Osteocyte (in vitro differentiated cells): Measurements from ENCODE around the gene PNLIPRP2. TPM values are rescaled to one million over a fixed set of nuclear protein-coding genes. Genes with fewer than 3 reads are reported as not detected.

Source experiments
- DNase-seq: peaks from one replicate; pipeline ENCODE4 v3.0.0; 2021; ENCODE audit warnings: mixed read lengths; ENCODE audit not compliant: unreplicated experiment; ENCODE audit errors: extremely low spot score
- H3K27ac Mint-ChIP-seq: one replicate; pipeline ENCODE4 v1.8.0; 2021; ENCODE audit warnings: mild to moderate bottlenecking, mixed read lengths; ENCODE audit not compliant: unreplicated experiment
- H3K27me3 Mint-ChIP-seq: one replicate; pipeline ENCODE4 v1.8.0; 2021; ENCODE audit warnings: mixed read lengths; ENCODE audit not compliant: unreplicated experiment
- H3K36me3 Mint-ChIP-seq: one replicate; pipeline ENCODE4 v1.8.0; 2021; ENCODE audit warnings: mixed read lengths; ENCODE audit not compliant: unreplicated experiment
- H3K4me1 Mint-ChIP-seq: one replicate; pipeline ENCODE4 v1.8.0; 2021; ENCODE audit warnings: mixed read lengths; ENCODE audit not compliant: unreplicated experiment
- H3K4me3 Mint-ChIP-seq: one replicate; pipeline ENCODE4 v1.8.0; 2021; ENCODE audit warnings: mild to moderate bottlenecking, moderate library complexity, mixed read lengths; ENCODE audit not compliant: unreplicated experiment
- H3K9me3 Mint-ChIP-seq: one replicate; pipeline ENCODE4 v1.8.0; 2021; ENCODE audit warnings: mixed read lengths; ENCODE audit not compliant: unreplicated experiment
- total RNA-seq: library from RNA; stranded (reverse); gene quantifications from 2 replicates; pipeline ENCODE4 v1.2.1, GENCODE V29; 2021
- TF ChIP-seq, protein P1 (sequence below): fragments of 200-600 bp; sonication (generic); IDR thresholded peaks from 2 replicates; pipeline ENCODE4 v1.5.0; 2021; ENCODE audit warnings: antibody characterized with exemption, mild to moderate bottlenecking, moderate library complexity

Gene PNLIPRP2
- total RNA-seq, 1 donor from 2014 or later = not detected

DNA sequence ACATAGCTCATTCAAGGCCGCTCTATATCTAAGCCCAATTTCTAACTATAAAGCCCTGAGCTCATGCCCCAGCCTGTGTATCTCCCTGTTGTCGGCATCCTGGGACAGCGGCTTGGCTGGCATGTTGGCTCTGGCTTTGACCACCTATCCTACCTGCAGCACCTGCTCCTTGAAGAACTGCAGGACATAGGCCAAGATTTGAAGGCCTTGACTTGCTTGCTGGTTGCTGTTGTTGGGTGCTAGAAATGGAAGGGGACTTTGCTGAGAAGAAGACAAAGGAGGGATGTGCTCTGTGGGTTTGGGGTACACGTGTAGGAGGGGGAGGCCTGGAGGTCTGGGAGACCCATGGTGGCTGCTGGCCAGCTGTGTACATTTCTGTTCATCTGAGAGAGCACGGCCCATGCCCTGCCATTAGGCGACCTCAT lies 11.1 kb downstream of the PNLIPRP2 start:
- H3K27me3 Mint-ChIP-seq = no peaks in the 10 kb centered on the region
- TF ChIP-seq, protein P1, sequence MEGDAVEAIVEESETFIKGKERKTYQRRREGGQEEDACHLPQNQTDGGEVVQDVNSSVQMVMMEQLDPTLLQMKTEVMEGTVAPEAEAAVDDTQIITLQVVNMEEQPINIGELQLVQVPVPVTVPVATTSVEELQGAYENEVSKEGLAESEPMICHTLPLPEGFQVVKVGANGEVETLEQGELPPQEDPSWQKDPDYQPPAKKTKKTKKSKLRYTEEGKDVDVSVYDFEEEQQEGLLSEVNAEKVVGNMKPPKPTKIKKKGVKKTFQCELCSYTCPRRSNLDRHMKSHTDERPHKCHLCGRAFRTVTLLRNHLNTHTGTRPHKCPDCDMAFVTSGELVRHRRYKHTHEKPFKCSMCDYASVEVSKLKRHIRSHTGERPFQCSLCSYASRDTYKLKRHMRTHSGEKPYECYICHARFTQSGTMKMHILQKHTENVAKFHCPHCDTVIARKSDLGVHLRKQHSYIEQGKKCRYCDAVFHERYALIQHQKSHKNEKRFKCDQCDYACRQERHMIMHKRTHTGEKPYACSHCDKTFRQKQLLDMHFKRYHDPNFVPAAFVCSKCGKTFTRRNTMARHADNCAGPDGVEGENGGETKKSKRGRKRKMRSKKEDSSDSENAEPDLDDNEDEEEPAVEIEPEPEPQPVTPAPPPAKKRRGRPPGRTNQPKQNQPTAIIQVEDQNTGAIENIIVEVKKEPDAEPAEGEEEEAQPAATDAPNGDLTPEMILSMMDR = no peak
- H3K9me3 Mint-ChIP-seq = no peaks in the 10 kb centered on the region
- H3K4me3 Mint-ChIP-seq = no peak overlapping the region
- H3K36me3 Mint-ChIP-seq = no peaks in the 10 kb centered on the region
- H3K27ac Mint-ChIP-seq = no peak overlapping the region
- peak; percentile 59 for DNase-seq
- no peaks in the 10 kb centered on the region for H3K4me1 Mint-ChIP-seq

DNA sequence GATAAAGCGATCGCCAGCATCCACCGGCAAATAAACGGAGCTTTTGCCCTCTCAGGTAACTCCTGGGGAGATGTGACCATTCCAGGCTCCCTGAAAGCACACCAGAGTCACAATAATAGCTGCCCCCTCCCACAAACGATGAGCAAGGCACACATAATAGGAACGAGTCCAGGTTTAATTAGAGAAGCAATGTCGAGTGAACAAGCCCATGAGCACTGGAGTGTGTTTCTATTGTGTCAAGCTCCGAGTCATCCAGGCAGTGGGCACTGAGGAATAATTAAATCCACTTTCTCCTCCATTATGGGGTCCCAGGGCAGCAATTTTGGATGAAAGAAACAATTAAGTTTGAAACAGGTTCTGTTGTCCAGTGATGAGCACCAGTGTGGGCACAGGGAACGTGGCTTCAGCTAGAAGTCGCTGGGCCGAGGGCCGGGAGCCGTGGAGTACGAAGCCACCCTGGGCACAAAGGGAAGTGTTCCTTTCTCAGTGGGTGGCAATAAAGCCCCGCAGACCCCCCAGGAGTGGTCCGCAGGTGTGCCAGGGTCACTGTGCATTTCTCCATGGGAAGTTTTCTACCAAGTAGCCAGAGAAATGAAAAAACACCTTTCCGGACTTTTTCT lies 12.0 kb downstream of the PNLIPRP2 start:
- Mint-ChIP-seq H3K36me3 (no peaks in the 10 kb centered on the region), H3K4me1 (no peaks in the 10 kb centered on the region), H3K27ac (no peak overlapping the region), H3K27me3 (no peaks in the 10 kb centered on the region), H3K4me3 (no peak overlapping the region), H3K9me3 (no peaks in the 10 kb centered on the region)
- TF ChIP-seq, protein P1 = no peak
- DNase-seq = peak; percentile 81

DNA sequence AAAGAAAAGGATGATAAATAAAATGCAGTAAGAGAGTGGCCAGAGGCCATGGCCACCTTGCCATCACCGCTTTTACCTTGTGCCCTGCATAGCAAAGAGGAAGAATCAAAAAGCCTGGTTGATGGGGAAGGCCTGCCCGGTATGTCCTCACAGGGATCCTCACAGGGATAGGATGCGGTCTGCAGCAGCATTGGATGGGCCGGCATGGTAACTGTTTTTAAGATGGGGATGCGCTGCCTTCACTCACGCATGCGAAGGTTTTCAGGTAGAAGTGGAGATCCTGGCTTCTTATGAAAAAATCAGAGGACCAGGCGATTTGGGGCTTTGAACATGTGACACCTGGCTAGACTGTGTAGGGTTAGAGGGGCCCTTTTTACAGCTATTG lies 12.5 kb downstream of the PNLIPRP2 start:
- no peak overlapping the region for H3K4me3 Mint-ChIP-seq
- H3K9me3 Mint-ChIP-seq = no peaks in the 10 kb centered on the region
- no peak for DNase-seq
- H3K36me3 Mint-ChIP-seq = no peaks in the 10 kb centered on the region
- TF ChIP-seq, protein P1 = no peak
- H3K4me1 Mint-ChIP-seq = no peaks in the 10 kb centered on the region
- H3K27me3 Mint-ChIP-seq = no peaks in the 10 kb centered on the region
- H3K27ac Mint-ChIP-seq = no peak overlapping the region

DNA sequence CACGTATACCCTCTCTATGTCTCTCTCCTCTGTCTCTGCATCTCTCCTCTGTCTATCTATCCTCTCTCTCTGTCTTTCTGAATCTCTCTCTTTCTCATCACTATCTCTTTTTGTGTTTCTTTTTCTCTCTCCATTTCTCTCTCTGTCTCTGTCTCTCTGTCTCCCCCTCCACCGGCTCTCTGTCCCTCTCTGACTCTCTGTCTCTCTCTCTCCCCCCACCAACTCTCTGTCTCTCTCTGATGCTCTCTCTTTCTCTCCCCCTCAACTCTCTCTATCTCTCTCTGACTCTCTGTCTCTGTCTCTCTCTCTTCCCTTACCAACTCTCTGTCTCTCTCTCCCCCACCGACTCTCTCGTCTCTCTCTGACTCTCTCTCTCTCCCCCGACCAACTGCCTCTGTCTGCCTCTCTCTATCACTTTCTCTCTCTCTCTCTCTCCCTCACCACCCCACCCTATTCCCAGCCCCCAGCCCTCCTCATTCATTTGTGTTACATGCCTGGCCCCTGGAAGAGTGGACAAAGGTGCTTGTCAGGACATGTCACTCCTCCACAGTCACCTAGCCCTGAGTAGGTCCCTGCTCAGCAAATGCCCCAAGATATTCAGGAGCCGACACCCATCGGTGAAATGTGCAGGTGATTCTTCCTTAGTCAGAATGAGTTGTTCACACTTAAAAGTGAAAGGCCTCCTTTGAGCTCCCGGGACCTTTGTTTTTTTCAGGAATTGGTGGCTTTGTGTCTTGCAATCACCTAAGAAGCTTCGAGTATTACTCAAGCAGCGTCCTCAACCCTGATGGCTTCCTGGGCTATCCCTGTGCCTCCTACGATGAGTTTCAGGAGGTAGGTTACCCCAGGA lies 13.6 kb downstream of the PNLIPRP2 start:
- no peaks in the 10 kb centered on the region for H3K36me3 Mint-ChIP-seq
- H3K9me3 Mint-ChIP-seq = no peaks in the 10 kb centered on the region
- H3K27ac Mint-ChIP-seq = no peak overlapping the region
- H3K27me3 Mint-ChIP-seq = no peaks in the 10 kb centered on the region
- DNase-seq = peak; percentile 34
- H3K4me1 Mint-ChIP-seq = no peaks in the 10 kb centered on the region
- H3K4me3 Mint-ChIP-seq = no peak overlapping the region
- TF ChIP-seq, protein P1 = no peak

DNA sequence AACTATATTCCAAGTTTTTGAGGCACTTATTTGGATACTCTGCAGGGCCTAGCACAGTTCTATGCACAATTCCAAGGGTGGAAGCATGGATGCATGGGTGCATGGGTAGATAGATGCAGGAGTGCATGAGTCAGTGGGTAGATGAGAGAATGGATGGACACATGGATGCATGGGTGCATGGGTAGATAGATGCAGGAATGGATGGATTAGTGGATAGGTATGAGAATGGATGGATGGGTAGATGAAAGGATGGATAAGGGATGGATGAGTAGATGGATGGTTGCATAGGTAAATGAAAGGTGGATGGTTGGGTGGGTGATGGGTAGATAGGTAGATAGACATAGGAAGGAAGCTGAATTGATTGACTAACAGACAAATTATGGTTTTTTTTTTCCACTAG lies 15.6 kb downstream of the PNLIPRP2 start:
- no peak overlapping the region for H3K4me3 Mint-ChIP-seq
- H3K27me3 Mint-ChIP-seq = peaks cover 5% of the 10 kb centered on the region
- no peaks in the 10 kb centered on the region for H3K4me1 Mint-ChIP-seq
- no peak overlapping the region for H3K27ac Mint-ChIP-seq
- DNase-seq = no peak
- H3K9me3 Mint-ChIP-seq = peaks cover 10% of the 10 kb centered on the region
- no peaks in the 10 kb centered on the region for H3K36me3 Mint-ChIP-seq
- TF ChIP-seq, protein P1 = no peak
